Caco-2 (cell line): ENCODE measurements around the gene DTX1. TPM values are rescaled to one million over a fixed set of nuclear protein-coding genes. Genes with fewer than 3 reads are reported as not detected.

Source experiments
- BruUV-seq: library from RNA; stranded (reverse); fragments of 400-500 nt; replicated peaks from 2 replicates; lab custom pipeline; 2021; lab: Mats Ljungman, UMichigan
- CTCF ChIA-PET: fragments of 300-600 bp; sonication (Branson Sonifier 250); formaldehyde crosslinking; loops from one replicate; lab custom pipeline; 2022; ENCODE audit warnings: antibody characterized with exemption; lab: Charles Lee
- POLR2A ChIA-PET: fragments of 300-600 bp; sonication (Branson Sonifier 250); formaldehyde crosslinking; loops from one replicate; lab custom pipeline; 2022; ENCODE audit warnings: antibody characterized with exemption; lab: Charles Lee
- DNase-seq, 2 experiments: peaks; one replicate each; pipeline versions ENCODE4 v3.0.0 to v3.0.0-alpha.2; 2020 to 2022
- H3K27me3 ChIP-seq: replicated peaks from 2 replicates; pipeline ENCODE4 v1.6.0; 2011; ENCODE audit warnings: low read length; ENCODE audit not compliant: control insufficient read depth, insufficient read depth
- H3K36me3 ChIP-seq: 2 replicates; pipeline ENCODE4 v1.5.1; 2011; ENCODE audit warnings: low read length; ENCODE audit not compliant: control insufficient read depth, insufficient read depth
- H3K4me1 ChIP-seq: fragments of 250-450 bp; sonication (Bioruptor Pico); 2 replicates; pipeline ENCODE4 v1.5.1; 2020; ENCODE audit warnings: mild to moderate bottlenecking
- H3K4me3 ChIP-seq: 2 replicates; pipeline ENCODE4 v1.5.1; 2011; ENCODE audit warnings: low read depth, mild to moderate bottlenecking, control low read depth, low read length
- H3K9me3 ChIP-seq: fragments of 250-450 bp; sonication (Bioruptor Pico); 2 replicates; pipeline ENCODE4 v1.5.1; 2020; ENCODE audit warnings: mild to moderate bottlenecking, moderate library complexity
- H3K27ac Mint-ChIP-seq: one replicate; pipeline ENCODE4 v1.8.0; 2022; ENCODE audit warnings: mixed read lengths; ENCODE audit not compliant: unreplicated experiment
- H3K27me3 Mint-ChIP-seq: one replicate; pipeline ENCODE4 v1.8.0; 2022; ENCODE audit warnings: mixed read lengths; ENCODE audit not compliant: insufficient read depth, unreplicated experiment
- H3K36me3 Mint-ChIP-seq: one replicate; pipeline ENCODE4 v1.8.0; 2022; ENCODE audit warnings: mild to moderate bottlenecking, mixed read lengths; ENCODE audit not compliant: insufficient read depth, unreplicated experiment
- H3K4me1 Mint-ChIP-seq: one replicate; pipeline ENCODE4 v1.8.0; 2022; ENCODE audit warnings: low read depth, mixed read lengths; ENCODE audit not compliant: unreplicated experiment
- H3K4me3 Mint-ChIP-seq: one replicate; pipeline ENCODE4 v1.8.0; 2022; ENCODE audit warnings: mild to moderate bottlenecking, moderate library complexity, mixed read lengths; ENCODE audit not compliant: unreplicated experiment
- H3K9me3 Mint-ChIP-seq: one replicate; pipeline ENCODE4 v1.8.0; 2022; ENCODE audit warnings: mixed read lengths; ENCODE audit not compliant: unreplicated experiment
- intact Hi-C: fragments of 100-400 bp; cut with micrococcal nuclease; formaldehyde crosslinking; loops from one replicate; pipeline ENCODE4 v1.10.0; 2022; ENCODE audit not compliant: unreplicated experiment
- total RNA-seq: library from RNA; stranded (reverse); gene quantifications from 2 replicates; pipeline ENCODE4 v1.2.3, GENCODE V29; 2022
- TF ChIP-seq, protein P1 (sequence below), 2 experiments: fragments of 200-600 bp in 1 of 2; IDR thresholded peaks; 1 replicate in 1 of 2; 2 replicates in 1 of 2; pipeline versions ENCODE4 v1.5.1 to v1.8.0; 2011 to 2022; ENCODE audit warnings: antibody characterized with exemption in 1 of 2, control low read depth in 1 of 2, inconsistent platforms in 1 of 2, low read depth in 1 of 2, low read length in 1 of 2, mild to moderate bottlenecking in 1 of 2, moderate library complexity in 1 of 2; ENCODE audit not compliant: insufficient read depth in 1 of 2, severe bottlenecking in 1 of 2, unreplicated experiment in 1 of 2

Gene DTX1
- total RNA-seq, 1 experiment from 2014 or later: not detected

- no peak for DNase-seq
- Mint-ChIP-seq H3K27me3 (peaks cover 9% of the 10 kb centered on the region), H3K4me1 (peaks cover 6% of the 10 kb centered on the region), H3K36me3 (no peaks in the 10 kb centered on the region), H3K9me3 (no peaks in the 10 kb centered on the region), H3K4me3 (no peak overlapping the region), H3K27ac (no peak overlapping the region)
- Histone ChIP-seq H3K9me3 (no peaks in the 10 kb centered on the region), H3K4me1 (no peaks in the 10 kb centered on the region), H3K4me3 (no peak overlapping the region), H3K36me3 (no peaks in the 10 kb centered on the region), H3K27me3 (no peaks in the 10 kb centered on the region)
- no TSS peak for BruUV-seq
- ChIA-PET CTCF (no interaction called here), POLR2A (no interaction called here)
- TF ChIP-seq, protein P1, sequence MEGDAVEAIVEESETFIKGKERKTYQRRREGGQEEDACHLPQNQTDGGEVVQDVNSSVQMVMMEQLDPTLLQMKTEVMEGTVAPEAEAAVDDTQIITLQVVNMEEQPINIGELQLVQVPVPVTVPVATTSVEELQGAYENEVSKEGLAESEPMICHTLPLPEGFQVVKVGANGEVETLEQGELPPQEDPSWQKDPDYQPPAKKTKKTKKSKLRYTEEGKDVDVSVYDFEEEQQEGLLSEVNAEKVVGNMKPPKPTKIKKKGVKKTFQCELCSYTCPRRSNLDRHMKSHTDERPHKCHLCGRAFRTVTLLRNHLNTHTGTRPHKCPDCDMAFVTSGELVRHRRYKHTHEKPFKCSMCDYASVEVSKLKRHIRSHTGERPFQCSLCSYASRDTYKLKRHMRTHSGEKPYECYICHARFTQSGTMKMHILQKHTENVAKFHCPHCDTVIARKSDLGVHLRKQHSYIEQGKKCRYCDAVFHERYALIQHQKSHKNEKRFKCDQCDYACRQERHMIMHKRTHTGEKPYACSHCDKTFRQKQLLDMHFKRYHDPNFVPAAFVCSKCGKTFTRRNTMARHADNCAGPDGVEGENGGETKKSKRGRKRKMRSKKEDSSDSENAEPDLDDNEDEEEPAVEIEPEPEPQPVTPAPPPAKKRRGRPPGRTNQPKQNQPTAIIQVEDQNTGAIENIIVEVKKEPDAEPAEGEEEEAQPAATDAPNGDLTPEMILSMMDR (IDR thresholded peaks at IDR 0.05; ENCODE audit: insufficient read depth in 1 of 2, low read depth in 1 of 2, low read length in 1 of 2, severe bottlenecking in 1 of 2, unreplicated experiment in 1 of 2): no peak
- intact Hi-C loops: no loop called here
Observed at GRCh38 chr12:113081873-113082272, 25.3 kb downstream of the DTX1 start.

DNA sequence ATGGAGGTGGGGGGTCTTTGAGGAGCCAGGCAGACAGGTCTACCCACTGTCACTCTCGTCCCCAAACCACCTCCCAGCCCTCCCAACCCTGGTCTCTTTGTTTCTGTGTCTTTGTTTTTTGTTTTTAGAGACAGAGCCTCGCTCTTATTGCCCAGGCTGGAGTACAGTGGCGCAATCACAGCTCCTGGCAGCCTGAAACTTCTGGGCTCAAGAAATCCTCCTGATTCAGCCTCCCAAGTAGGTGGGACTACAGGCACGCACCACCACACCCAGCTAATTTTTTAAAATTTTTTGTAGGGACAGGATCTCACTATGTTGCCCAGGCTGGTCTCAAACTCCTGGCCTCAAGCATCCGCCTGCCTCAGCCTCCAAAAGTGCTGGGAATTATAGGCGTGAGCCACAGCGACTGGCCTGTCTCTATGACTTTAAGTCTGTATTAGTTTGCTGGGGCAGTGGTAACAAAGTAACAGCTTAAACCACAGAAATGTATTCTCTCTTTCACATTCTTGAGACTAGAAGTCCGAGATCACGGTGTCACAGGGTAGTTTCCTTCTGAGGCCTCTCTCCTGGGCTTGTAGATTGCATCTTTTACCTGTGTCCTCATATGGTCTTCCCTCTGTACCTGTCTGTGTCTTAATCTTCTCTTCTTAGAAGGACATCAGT lies 26.1 kb downstream of the DTX1 start:
- Mint-ChIP-seq H3K4me1 (peaks cover 6% of the 10 kb centered on the region), H3K36me3 (no peaks in the 10 kb centered on the region), H3K4me3 (no peak overlapping the region), H3K9me3 (no peaks in the 10 kb centered on the region), H3K27me3 (peaks cover 9% of the 10 kb centered on the region), H3K27ac (no peak overlapping the region)
- Histone ChIP-seq H3K27me3 (no peaks in the 10 kb centered on the region), H3K4me1 (no peaks in the 10 kb centered on the region), H3K36me3 (no peaks in the 10 kb centered on the region), H3K4me3 (no peak overlapping the region), H3K9me3 (no peaks in the 10 kb centered on the region)
- TF ChIP-seq, protein P1 (IDR thresholded peaks at IDR 0.05; ENCODE audit: insufficient read depth in 1 of 2, low read depth in 1 of 2, low read length in 1 of 2, severe bottlenecking in 1 of 2, unreplicated experiment in 1 of 2): no peak
- ChIA-PET CTCF (no interaction called here), POLR2A (no interaction called here)
- no peak for DNase-seq
- intact Hi-C loops: no loop called here
- no TSS peak for BruUV-seq

- no peaks in the 10 kb centered on the region for H3K36me3 Mint-ChIP-seq
- CTCF ChIA-PET: no interaction called here
- peaks cover 9% of the 10 kb centered on the region for H3K27me3 Mint-ChIP-seq
Observed at GRCh38 chr12:113083863-113084435, 27.4 kb downstream of the DTX1 start.

More at GRCh38 chr12:113083863-113084435, 27.4 kb downstream of the DTX1 start:
- BruUV-seq: no TSS peak
- Mint-ChIP-seq H3K4me1 (peaks cover 6% of the 10 kb centered on the region), H3K9me3 (no peaks in the 10 kb centered on the region), H3K4me3 (no peak overlapping the region), H3K27ac (no peak overlapping the region)
- H3K36me3 ChIP-seq: no peaks in the 10 kb centered on the region
- TF ChIP-seq, protein P1 (IDR thresholded peaks at IDR 0.05; ENCODE audit: insufficient read depth in 1 of 2, low read depth in 1 of 2, low read length in 1 of 2, severe bottlenecking in 1 of 2, unreplicated experiment in 1 of 2): no peak
- H3K27me3 ChIP-seq: no peaks in the 10 kb centered on the region
- no peaks in the 10 kb centered on the region for H3K4me1 ChIP-seq
- no peak for DNase-seq
- intact Hi-C loops: no loop called here
- POLR2A ChIA-PET: no interaction called here
- H3K9me3 ChIP-seq: no peaks in the 10 kb centered on the region
- H3K4me3 ChIP-seq: no peak overlapping the region
